HG03558 (cell line): ENCODE measurements around the gene SLC35B2.

Experiments
- ATAC-seq: cut with Tn5 transposase; IDR thresholded peaks from one replicate; pipeline ENCODE4 v1.9.1; 2021; ENCODE audit warnings: moderate number of reproducible peaks; ENCODE audit not compliant: unreplicated experiment; ENCODE audit errors: extremely low read depth

SLC35B2 gene

DNA sequence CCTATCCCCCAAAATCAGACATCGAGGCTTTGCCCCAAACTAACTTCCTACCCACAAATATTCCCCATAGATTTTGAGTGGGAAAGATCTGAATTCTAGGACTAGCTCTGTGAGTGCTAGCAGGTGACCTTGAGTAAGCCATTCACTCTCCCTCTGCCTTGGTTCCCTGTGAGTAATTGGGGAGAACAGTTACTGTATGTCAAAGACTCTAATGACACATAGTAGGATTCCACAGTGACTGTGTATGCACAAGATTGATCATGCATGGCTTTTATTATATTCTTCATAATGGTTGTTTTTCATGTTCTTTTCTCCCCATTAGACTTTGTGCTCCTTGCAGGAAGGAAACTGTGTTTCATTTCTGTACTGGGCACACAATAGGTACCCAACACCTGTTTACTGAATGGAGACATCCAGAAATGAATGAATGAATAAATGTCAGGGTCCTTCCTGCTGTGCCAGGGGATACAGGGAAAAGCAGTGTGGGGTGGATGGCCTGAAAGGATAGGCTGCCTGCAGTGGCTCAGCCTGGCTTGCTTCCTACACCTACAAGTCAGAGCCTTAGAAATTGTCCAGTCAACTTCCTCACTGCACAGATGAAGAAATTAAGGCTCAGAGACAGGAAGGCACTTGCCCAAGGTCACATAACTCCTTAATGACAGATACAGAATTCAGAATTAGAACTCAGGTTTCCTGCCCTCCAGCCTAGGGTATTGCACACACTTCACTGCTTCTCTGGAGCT lies 12.0 kb upstream of the SLC35B2 start:
- no peak for ATAC-seq

DNA sequence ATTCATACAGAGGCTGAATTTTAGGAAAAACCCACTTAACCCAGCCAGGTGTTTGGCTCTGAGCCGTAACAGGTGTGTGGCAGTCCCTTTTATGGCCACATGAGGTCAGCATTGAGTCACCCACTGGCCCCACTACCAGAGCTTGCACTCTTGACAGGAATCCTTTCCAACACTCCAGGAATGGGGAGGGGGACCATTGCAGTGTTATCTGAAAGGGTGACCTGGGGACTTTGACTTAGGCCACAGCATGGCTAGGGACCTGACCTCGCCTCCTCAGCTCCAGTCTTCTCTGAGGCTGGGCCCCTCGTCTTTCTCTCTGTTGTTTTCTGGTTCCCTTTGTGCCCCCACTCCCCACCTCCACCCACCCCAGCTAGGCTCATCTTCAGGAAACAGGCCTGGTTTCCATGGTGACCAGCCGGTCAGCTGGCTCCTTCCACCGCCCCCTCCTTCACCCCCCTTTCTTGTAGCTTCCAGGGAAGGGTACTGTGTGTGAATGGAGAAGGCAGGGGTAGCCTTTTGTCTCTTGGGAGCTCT lies 10.8 kb upstream of the SLC35B2 start:
- no peak for ATAC-seq

DNA sequence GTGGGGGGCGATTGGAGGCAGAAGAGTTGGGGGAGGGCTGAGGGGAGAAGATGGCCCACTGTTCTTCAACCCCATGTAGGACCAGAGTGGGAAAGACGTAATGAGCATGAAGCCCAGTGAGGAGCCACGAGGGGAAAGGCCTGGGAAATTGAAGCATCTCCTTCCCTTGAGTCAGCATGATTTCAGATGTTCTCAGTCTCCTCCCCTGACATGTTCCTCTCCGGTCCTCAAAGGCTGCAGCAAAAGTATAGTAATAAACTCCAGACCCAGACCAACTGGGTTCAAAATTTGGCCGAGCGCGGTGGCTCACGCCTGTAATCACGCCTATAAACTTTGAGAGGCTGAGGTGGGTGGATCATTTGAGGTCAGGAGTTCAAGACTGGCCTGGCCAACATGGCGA lies 9.9 kb upstream of the SLC35B2 start:
- no peak for ATAC-seq

DNA sequence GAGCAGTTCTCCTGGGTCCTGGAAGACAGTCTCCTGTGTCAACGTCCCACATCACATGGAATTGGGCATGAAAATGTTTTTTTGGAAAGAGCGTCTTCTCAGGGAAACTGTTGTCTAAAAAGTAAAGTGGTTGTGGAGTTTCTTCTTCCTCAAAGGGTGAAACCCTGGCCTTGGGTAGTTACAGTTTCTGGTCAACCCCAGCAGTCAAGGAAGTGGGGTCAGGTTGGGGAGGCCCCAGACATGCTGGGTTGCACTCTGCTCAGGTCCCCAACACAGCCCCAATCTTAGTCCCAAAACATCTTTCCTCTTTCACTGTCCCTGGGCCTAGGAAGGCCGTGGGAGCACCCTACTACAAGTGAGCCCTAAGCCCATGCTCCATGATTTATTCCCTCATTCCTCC lies 9.0 kb upstream of the SLC35B2 start:
- ATAC-seq, result no peak

DNA sequence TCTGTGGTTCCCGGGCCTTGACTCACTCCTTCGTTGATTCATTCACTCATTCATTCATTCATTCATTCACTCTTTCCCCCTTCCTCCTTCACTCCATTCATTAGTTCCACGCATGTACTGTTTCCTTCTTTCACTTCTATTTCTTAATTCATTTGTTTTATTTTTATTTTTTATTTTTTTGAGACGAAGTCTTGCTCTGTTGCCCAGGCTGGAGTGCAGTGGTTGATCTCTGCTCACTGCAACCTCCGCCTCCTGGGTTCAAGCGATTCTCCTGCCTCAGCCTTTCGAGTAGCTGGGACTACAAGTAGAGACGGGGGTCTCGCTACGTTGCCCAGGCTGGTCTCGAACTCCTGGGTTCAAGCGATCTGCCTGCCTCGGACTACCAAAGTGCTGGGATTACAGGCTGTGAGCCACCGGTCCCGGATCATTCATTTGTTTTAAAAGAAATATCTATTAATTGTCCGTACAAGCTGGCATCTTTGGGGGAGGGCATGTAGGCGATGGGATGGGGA lies 8.4 kb upstream of the SLC35B2 start:
- no peak for ATAC-seq

DNA sequence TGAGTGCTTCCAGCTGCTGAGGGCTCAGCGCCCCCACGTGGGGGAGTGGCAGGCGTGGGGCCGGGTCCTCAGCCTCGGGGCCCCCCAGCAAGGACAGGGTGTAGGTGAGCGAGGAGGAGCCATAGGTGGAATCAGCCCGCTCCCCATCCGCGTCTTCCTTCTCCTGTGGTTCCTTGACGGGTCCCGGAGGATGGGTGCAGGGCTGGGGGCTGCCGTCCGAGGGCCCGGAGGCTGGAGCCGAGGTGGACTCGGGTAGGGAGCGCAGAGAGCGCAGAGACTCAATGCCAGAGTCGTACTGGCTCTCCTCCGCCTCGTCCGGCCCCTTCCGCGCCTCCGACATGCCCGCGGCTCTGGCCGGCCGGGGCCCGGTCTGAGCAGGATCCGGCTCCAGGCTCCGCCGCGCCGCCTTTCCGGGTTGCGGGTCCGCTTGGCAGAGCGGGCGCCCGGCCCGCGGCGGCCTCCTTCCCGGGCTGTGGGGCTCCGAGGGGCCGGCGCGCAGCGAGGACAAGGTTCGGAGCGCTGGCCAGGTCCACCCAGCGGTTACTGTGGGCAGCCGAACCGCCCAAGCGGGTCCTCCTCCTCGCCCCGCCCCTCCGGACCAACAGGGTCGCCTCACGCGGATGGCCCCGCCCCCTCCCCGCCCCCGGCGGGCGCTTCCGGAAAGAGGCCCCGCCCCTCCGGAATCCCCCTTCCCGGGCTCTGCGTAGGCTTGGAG lies 7.8 kb upstream of the SLC35B2 start, which contains the start of gene NFKBIE:
Gene NFKBIE, minus strand, starts transcription at position 545 of the 715 bp plus-strand sequence. Its CDS starts 205 bp downstream, at position 340.
- no peak for ATAC-seq

DNA sequence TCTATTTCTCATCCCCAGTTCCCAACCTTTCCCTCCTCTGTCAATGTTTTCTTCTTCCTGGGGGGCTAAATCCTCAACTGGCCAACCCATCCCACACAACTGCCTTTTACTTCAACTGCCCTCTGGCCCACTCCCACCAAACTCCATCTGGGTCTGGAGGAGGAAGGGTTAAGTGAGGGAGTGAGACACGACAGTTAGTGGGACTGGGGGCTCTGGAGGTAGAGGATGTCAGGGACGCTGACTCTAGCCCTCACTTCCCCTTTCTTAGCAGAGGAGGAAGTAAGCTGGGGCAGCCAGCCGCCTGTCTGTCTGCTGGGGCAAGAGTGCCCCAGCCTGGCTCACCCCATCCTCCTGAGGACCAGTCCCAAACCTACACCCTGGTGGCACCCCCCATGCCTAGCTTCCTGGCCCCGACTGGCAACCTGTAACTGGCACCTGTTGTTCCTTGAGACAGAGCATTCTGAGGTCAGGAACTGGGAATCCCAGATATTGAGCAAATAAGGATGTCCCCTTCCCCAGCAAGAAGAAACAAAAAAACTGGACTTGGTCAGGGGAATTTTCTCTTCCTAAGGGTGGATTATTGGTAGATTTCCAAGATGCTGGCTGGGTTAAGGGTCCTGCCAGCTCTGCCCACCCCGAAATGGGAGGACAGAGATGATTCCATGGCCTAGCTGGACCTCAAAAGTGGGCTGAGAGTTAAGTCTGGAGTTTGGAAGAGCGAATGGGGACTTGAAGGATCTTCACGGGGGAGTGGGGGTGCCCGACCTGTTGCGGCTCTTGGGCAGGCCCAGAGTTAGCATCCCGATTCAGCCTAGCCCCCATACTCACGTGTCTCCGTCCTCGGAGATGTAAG lies 7.1 kb upstream of the SLC35B2 start:
- no peak for ATAC-seq

DNA sequence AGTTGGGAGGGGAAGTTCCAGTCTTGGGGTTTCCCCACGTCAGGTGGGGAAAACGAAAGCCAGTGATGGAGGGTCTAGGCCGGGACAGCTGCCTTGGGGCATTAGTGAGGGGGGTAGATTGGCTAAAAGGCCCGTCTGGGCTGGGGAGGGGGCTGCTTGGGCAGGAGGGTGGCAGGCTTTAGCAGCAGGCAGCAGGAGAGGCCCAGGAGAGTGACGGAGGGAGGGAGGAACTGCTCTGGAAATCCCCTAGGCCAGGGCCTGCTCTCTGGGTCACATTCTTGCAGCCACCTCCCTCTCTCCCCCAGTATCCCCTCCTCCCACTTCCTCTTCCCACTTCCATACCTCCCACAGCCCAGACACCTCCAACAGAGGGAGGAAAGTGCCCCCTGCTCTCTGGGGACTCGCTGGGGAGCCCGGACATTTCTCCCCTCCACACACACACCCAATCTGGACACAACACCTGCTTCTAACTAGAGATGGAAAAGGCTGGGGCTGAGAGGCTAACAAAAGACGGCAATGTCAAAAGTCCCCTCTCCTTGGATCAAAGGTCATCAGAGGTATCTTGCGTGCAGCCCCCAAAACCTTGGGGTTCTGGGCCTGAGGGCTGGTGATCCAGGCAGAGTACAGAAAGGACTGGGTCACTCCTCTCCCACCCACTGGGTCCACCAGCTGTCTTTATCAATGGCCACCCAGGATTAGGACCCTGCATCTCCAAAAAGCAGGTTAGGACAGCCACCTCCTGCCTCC lies 6.2 kb upstream of the SLC35B2 start:
- no peak for ATAC-seq

DNA sequence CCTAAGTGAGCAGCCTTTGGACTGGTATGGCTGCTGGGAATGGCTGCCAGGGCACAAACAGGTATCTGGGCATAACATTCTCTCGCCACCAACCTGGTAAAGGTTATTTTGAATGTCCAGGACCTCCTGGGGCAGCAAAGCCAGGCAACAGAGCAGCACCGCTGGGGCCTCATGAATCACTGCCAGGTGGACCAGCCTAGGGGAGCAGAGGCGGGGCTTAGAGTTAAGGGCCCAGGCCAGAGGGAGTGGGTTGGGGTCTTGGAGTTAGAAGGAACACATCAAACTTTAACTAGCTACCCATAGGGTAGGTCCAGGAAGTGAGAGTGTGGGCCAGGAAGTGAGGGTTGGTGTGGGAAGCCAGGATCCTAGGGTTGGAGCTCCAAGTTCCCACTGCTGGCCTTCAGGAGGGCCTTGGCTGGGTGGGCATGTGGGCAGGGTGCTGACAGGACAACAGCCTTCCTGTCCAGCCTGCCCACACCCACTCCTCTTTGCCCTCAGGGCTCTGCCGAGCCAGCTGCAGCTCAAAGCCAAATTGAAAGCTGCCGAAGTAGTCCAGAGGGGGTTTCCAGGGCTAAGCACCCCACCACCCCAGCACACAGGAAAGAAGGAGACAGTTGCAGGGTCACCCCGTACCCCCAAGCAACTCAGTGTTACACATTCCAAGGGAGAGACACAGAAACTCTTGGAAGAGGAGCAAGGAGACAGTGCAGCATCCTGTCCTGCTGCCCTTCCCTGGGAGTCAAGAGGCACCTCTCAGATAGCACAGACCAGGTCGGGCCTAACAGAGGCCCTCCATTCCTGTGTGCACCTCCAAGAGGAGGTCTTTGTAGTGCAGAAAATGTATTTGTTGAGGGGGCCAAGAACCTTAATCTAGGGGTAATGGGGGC lies 5.4 kb upstream of the SLC35B2 start:
- no peak for ATAC-seq

DNA sequence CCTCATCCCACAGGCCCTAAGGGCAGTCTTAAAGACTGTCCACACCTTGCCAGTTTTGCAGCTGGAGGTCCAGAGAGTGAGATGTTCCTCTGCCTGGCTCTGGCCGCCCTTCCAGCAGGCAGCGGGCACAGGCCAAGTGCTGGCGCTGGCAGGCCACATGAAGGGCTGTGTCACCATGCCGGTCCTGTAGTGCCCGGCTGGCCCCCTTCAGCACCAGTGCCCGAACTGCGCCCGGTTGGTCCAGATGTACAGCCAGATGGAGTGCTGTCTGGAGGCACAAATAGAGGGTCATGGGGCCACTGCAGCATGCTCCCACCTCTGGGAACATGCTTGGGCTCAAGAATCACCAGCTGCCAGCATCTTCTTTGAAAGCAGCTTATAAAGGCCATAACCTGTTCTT lies 4.3 kb upstream of the SLC35B2 start:
- ATAC-seq, result no peak

DNA sequence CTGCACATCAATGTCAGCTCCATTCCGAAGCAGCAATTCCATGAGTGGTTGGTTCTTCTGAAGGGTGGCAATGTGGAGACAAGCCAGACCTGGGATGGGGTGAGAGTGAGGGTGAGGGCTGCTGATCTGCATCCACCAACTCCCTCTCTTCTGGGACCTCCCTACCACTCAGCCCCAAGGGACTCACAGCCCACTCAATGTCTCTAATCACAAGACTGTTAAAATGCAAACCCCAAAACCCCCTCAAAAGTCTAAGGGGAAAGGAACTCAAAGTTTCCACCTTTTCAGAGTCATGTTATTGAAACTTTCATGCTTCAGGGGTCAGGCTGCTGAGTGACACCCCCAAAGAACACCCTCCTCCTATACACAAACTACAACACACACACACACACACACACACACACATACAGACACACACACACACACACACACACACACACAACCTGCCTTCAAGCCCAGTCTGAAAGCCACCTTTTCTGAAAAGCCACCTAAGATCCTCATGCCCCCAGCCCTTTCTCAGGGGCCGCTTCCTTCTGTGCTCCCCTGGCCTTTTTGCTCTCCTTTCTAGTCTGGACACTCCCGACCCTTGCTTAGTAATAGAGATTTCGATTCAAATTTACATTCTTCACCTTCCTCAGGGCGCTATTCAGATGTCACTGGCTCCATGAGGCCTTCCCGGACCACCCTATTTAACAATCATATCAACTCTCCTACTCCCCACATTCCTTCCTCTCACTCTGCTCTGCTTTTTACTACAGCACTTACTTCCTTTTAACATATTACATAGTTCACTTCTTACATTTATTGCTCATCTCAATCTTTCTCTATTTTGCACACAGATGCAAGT lies 3.3 kb upstream of the SLC35B2 start:
- no peak for ATAC-seq

DNA sequence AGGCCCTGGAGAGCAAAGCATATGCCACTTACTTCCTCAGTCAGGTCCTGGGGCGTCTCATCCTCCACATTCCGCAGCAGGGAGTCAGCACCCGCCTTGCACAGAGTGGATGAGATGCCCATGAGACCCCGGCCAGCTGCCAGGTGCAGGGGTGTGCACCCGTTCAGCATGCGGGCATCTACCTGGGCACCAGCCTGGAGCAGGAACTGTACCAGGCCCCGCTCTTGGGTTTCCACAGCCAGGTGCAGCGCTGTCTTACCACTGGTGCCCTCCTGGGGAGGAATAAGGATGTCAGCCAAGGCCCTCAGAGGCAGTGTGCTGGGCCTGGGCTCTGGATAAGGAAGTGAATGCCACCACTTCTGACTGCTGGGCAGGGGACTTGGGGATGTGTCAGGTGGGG lies 2.7 kb upstream of the SLC35B2 start:
- ATAC-seq, result no peak

DNA sequence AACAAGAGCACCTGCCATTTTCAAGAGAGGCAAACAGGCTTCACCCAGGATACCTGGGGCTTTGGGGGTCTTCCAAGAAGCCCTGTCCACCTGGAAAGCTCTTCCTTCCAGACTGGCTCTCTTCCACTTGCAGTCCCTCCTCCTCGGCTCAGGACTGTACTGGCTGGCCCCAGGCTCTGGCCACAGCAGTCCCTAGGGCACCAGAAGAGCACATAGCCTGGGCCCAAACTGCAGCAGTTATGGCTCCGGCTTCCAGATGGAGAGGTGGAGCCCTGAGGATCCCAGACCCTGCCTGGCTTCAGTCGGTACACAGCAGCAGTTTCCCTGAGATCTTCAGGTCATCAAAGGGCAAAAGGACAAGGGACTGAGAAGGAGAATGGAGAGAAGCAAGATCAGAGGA lies 1.6 kb upstream of the SLC35B2 start:
- no peak for ATAC-seq

DNA sequence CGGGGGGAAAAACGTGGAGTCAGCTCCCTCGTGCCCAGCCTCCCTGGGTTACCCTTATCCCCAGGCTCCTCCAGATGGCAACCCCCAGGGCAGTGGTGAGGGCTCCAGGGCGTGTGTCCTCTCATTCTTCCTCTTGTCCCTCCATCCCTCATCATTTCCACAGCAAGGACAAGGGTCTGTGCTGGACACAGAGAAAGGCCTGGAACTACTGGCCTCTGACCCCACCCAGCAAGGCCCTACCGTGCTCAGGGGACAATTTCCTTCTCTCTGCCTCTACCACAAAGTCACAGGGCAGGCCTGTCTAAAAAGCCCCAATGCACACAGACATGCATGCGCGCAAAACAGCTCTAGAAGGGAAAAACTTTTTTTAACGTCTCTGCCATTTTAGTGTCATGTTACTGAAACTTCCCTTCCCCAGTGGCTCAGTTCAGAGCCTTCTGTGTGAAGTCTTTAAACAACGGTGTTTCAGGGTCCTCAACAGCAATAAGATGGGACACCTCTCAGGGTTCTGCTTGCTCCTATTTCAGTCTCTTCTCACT lies 1.1 kb upstream of the SLC35B2 start:
- ATAC-seq, result no peak

DNA sequence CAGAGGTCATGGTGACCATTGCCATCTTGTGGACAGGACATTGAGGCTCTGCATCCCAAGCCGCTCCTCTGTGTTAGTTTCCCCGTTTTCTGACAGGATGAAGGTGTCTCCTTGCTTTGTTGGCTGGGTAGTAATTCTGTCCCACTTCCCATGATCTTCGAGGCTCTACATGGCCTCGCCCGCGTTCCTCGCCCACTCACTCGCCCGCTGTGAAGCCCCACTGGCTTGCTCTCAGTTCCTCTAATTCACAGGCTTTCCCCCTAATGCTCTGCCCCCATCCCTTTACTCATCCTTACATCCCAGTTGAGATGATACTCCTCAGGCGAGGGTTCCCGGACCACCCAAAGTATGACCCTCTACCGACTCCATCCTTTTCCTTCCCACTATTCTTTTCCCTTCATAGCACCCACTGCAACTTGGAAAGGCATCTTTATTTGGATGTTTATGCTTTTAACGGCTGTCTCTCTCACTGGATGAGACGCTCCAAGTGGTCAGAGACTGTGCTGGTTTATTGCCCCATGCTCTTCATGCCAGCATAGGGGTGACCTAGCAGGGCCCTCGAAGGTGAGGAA lies 511 bp upstream of the SLC35B2 start:
- ATAC-seq, result peak; percentile 3

DNA sequence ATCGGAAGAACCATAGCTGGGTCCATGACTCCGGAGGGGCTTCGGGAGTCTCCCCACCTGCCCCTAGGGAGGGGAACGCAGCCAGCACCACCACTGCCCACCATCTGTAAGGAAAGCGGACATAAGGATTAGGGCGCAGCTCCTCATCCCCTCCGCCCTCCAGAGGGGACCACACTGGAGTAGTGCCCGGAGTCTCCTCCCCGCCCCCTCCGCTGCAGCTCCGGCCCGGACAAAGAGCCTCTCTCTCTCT lies 628 bp downstream of the SLC35B2 start:
- no peak for ATAC-seq

DNA sequence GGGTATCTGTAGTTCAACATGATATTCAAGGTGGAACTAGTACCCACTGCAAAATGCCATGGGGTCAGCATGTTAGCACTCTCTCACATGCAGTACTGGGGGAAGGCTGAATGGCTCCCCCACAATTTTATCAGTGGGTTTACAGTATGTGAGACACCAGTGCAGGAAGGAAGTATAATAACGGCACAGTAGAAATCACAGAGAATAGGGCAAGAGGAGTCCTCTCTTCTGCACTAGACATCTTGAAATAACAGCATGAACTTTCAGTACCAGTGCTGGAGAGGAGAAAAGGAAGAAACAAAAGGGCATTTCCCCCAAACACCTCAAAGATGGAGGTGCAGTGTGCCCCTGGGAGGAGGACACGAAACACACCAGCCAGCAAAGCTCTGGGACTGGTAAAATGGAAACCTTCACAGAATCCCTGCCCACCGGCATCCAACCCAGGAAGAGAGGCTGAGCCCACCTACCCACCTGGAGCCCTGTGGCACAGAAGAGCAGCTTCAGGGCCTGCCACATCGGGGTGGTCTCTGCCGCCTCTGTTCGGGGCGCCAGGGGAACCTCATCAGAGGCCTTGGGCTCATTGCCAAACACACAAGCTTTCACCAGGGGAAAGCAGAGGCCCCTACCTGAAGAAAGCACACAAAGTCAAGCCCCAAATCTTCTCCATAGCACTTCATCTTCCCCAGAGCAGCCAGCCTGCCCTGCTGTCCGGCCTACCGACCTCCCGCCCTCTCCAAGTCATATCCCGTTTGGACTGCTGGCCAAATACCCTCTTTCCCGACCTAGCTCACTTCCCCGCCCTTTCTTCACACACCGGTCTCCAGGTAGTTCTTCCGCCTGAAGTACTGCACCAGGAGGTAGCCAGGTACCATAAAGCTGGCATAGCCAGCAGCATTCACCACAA lies 1.2 kb downstream of the SLC35B2 start:
- no peak for ATAC-seq
